Activated CD4-positive, alpha-beta memory T cell treated with anti-CD3 and anti-CD28 coated beads, Interleukin-2, amount 10 ng/mL, durations not matched to agents 7 days and 5 days (primary cell): ENCODE measurements around the gene PPP1R13L. TPM values are rescaled to one million over a fixed set of nuclear protein-coding genes. Genes with fewer than 3 reads are reported as not detected.

Experiments
- CTCF ChIA-PET: fragments of 350-600 bp; sonication (Branson Sonifier 250); formaldehyde crosslinking; loops from one replicate; lab custom pipeline; 2021; ENCODE audit warnings: antibody characterized with exemption, inconsistent platforms; lab: Charles Lee
- POLR2A ChIA-PET: fragments of 350-600 bp; sonication (Branson Sonifier 250); formaldehyde crosslinking; loops from one replicate; lab custom pipeline; 2021; ENCODE audit warnings: antibody characterized with exemption; lab: Charles Lee
- DNase-seq: peaks from one replicate; pipeline ENCODE4 v3.0.0-alpha.2; 2020
- H3K27ac Mint-ChIP-seq: one replicate; pipeline ENCODE4 v1.8.0; 2021; ENCODE audit warnings: mild to moderate bottlenecking, mixed read lengths
- H3K27me3 Mint-ChIP-seq: one replicate; pipeline ENCODE4 v1.8.0; 2021; ENCODE audit warnings: mixed read lengths
- H3K36me3 Mint-ChIP-seq: one replicate; pipeline ENCODE4 v1.8.0; 2021; ENCODE audit warnings: low read depth, mixed read lengths
- H3K4me1 Mint-ChIP-seq: one replicate; pipeline ENCODE4 v1.8.0; 2021; ENCODE audit warnings: mixed read lengths
- H3K4me3 Mint-ChIP-seq: one replicate; pipeline ENCODE4 v1.8.0; 2021; ENCODE audit warnings: mild to moderate bottlenecking, mixed read lengths
- H3K9me3 Mint-ChIP-seq: one replicate; pipeline ENCODE4 v1.8.0; 2021; ENCODE audit warnings: mixed read lengths
- total RNA-seq, 2 experiments: library from RNA; stranded (reverse); gene quantifications; one replicate each; pipeline ENCODE4 v1.2.3, GENCODE V29; 2021

PPP1R13L gene
- total RNA-seq, 2 experiments from 2014 or later, result 13.0 to 18.9 TPM

DNA sequence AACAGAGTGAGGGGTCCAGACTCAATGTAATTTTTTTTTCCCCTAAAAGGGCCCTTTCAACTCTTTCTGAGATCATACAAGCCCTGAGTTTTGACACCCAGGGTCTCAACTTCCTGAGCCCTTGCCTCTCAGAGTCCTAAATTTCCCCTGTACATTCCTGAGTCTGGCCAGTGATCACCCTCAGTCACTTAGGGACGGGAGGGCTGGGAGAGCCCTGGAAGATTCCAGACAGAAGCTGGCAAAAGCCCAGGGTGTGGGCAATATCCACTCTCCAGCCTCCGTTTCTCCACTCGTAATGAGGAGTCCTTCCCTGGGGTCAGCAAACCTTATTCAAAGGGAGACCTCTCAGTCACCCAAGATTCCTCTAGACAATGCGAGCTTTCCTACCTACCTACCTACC is 1.6 kb downstream of the PPP1R13L start:
- H3K9me3 Mint-ChIP-seq, result no peaks in the 10 kb centered on the region
- H3K27ac Mint-ChIP-seq, result no peak overlapping the region
- H3K4me1 Mint-ChIP-seq, result peaks cover 47% of the 10 kb centered on the region
- no peak for DNase-seq
- ChIA-PET CTCF (interaction anchor here (1.2 to 3.8 kb wide), 7 partner anchors 9 to 82 kb away, joined by 3 to 26 read pairs (median 10); partner anchors contain the start of gene ERCC2), POLR2A (interaction anchor here (1.2 to 2.4 kb wide), 3 partner anchors 32 to 239 kb away, joined by 4 to 9 read pairs (median 4); no protein-coding TSS in a partner anchor)
- no peak overlapping the region for H3K4me3 Mint-ChIP-seq
- H3K36me3 Mint-ChIP-seq, result no peaks in the 10 kb centered on the region
- H3K27me3 Mint-ChIP-seq, result peaks cover 30% of the 10 kb centered on the region

DNA sequence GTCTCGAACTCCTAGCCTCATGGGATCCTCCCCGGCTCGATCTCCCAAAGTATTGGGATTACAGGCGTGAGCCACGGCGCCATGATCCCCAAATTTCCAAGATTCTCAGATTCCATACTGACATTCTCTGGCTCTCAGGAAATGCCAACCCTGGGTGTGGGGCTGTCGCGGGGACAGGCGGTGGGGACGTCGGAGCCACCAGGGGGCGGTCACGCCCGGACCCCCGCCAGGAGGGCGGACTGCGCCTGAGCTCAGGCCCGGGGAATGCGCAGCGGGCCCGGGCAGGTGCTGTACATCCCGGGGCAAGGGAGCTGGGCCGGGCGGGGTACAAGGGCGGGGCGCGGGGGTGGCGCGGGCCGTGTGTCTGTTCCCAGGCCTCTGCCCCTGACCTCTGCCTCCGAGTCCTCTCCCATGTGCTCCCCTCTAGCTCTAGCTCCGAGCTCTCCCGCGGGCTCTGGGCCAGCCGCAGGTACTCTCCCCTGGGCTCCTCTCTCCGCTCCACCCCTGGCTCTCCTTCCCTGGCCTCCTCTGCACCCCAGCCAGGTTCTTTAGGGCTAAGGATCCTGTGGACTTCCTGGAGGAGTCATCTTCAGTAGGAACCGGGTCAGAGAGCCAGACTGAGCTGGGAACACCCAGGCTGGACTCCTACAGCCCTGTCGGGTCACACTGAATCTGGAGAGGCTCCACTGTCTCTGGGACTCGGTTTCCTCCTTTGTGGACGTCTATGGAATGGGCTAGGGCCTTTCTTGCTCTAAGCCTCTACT is 2.4 kb downstream of the PPP1R13L start:
- POLR2A ChIA-PET, result interaction anchor here (1.2 to 1.6 kb wide), 2 partner anchors 31 to 37 kb away, joined by 3 to 4 read pairs; no protein-coding TSS in a partner anchor
- Mint-ChIP-seq H3K4me3 (no peak overlapping the region), H3K9me3 (no peaks in the 10 kb centered on the region), H3K36me3 (no peaks in the 10 kb centered on the region), H3K27ac (no peak overlapping the region), H3K4me1 (peaks cover 43% of the 10 kb centered on the region), H3K27me3 (peaks cover 34% of the 10 kb centered on the region)
- CTCF ChIA-PET, result interaction anchor here (0.6 to 3.8 kb wide), 9 partner anchors 9 to 83 kb away, joined by 3 to 26 read pairs (median 6); no protein-coding TSS in a partner anchor
- peak; percentile 21 for DNase-seq

- CTCF ChIA-PET, result interaction anchor here (1.0 to 3.8 kb wide), 6 partner anchors 8 to 79 kb away, joined by 3 to 26 read pairs (median 4); no protein-coding TSS in a partner anchor
- H3K4me3 Mint-ChIP-seq, result no peak overlapping the region
- peaks cover 39% of the 10 kb centered on the region for H3K4me1 Mint-ChIP-seq
- H3K9me3 Mint-ChIP-seq, result no peaks in the 10 kb centered on the region
- H3K27me3 Mint-ChIP-seq, result peaks cover 38% of the 10 kb centered on the region
- DNase-seq, result no peak
- H3K36me3 Mint-ChIP-seq, result peaks cover 2% of the 10 kb centered on the region
- POLR2A ChIA-PET, result interaction anchor here (1.2 kb wide), 1 partner anchor 38 kb away, joined by 3 read pairs; no protein-coding TSS in a partner anchor
- H3K27ac Mint-ChIP-seq, result no peak overlapping the region
Measured at GRCh38 chr19:45401815-45402214, 3.1 kb downstream of the PPP1R13L start.

- CTCF ChIA-PET, result interaction anchor here (0.5 to 1.5 kb wide), 4 partner anchors 61 to 124 kb away, joined by 3 to 5 read pairs (median 4); no protein-coding TSS in a partner anchor
- Mint-ChIP-seq H3K27ac (no peak overlapping the region), H3K9me3 (no peaks in the 10 kb centered on the region), H3K4me1 (peaks cover 31% of the 10 kb centered on the region), H3K36me3 (peaks cover 3% of the 10 kb centered on the region), H3K27me3 (peaks cover 46% of the 10 kb centered on the region), H3K4me3 (no peak overlapping the region)
- DNase-seq, result no peak
- POLR2A ChIA-PET, result no interaction called here
Measured at GRCh38 chr19:45400192-45400591, 4.7 kb downstream of the PPP1R13L start.

GRCh38 chr19:45395821-45396617 is 8.8 kb downstream of the PPP1R13L start:
- H3K27ac Mint-ChIP-seq, result no peak overlapping the region
- H3K4me3 Mint-ChIP-seq, result no peak overlapping the region
- ChIA-PET CTCF (no interaction called here), POLR2A (no interaction called here)
- no peak for DNase-seq
- H3K4me1 Mint-ChIP-seq, result peaks cover 8% of the 10 kb centered on the region
- no peaks in the 10 kb centered on the region for H3K9me3 Mint-ChIP-seq
- H3K27me3 Mint-ChIP-seq, result peaks cover 22% of the 10 kb centered on the region
- peaks cover 3% of the 10 kb centered on the region for H3K36me3 Mint-ChIP-seq

DNA sequence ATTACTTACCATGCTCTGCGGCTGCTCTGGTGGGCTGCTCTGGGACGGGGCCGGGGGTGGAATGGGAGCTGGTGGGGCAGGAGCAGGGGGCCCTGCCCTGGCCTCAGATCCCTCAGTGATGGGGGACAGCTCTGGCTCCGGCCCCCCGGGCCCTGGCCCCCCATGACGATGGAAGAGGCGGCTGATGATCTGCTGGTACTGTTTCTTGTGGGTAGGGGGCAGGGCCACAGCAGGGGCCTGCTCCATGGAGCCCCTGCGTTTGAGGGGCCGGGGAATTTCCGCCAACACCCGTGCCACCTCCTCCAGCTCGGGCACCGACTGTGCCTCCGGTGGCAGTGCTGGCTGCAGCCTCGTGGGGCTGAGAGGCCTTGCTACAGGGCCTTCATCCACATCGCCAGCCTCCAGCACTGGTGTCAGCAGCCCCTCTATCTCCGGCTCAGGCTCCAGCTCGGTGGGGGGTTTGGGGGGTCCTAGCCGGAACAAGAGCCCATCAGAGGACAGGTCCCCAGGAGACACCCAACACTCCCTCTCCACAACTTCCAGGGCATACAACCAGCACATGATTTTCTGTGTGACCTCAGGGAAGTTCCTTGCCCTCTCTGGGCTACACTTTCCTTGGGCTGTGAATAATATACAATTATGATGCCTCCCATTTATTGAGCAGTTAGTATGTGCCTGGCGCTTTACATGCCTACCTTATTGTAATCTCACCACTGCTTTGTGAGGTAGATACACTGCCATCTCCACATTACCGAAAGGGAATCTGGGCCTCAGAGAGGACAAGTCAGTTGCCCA is 12.8 kb downstream of the PPP1R13L start:
- ChIA-PET CTCF (interaction anchor here (3.5 kb wide), 1 partner anchor 11 kb away, joined by 13 read pairs; the partner anchor contains the start of gene PPP1R13L), POLR2A (no interaction called here)
- Mint-ChIP-seq H3K4me3 (no peak overlapping the region), H3K36me3 (peaks cover 3% of the 10 kb centered on the region), H3K27ac (no peak overlapping the region), H3K9me3 (no peaks in the 10 kb centered on the region), H3K27me3 (peaks cover 16% of the 10 kb centered on the region), H3K4me1 (no peaks in the 10 kb centered on the region)
- no peak for DNase-seq

- no peak for DNase-seq
- Mint-ChIP-seq H3K4me1 (no peaks in the 10 kb centered on the region), H3K9me3 (no peaks in the 10 kb centered on the region), H3K4me3 (no peak overlapping the region), H3K36me3 (no peaks in the 10 kb centered on the region), H3K27ac (no peak overlapping the region), H3K27me3 (peaks cover 15% of the 10 kb centered on the region)
- CTCF ChIA-PET, result no interaction called here
- POLR2A ChIA-PET, result no interaction called here
Measured at GRCh38 chr19:45391346-45391745, 13.5 kb downstream of the PPP1R13L start.

DNA sequence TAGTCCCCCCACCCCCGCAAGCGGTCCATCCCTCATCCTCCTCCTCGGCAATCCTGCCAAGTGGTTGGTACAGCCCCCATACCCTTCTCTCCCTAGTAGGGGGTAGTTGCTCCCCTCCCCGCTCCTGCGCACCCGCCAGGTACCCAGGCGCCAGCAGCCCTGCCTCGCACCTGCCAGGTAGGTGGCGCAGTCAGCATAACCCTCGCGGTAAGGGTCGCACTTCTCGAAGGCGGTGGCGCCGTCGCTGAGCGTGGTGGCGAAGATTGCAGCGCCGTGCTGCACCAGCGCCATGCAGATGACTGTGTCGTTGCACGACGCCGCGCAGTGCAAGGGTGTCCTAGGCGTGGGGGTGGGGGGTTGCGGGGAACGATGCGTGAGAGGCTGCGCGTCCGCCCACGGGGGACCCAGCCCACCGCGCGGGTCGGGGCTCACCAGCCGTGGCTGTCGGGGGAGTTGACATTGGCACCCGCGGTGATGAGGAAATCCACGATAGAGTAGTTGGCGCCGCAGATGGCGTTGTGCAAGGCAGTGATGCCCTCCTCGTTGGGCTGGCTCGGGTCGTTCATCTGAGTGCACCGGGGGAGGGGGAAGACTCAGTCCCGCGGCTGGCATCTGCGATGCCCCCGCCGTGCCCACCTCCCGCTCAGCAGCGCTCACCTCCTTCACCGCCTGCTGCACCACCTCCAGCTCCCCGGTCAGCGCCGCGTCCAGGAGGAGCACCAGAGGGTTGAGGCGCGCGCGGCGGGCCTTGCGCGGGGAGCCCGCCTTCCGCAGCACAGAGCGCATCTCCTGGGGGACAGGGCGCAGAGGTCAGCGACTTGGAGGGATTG is 19.3 kb downstream of the PPP1R13L start:
- H3K27me3 Mint-ChIP-seq, result peaks cover 25% of the 10 kb centered on the region
- H3K4me1 Mint-ChIP-seq, result no peaks in the 10 kb centered on the region
- H3K9me3 Mint-ChIP-seq, result no peaks in the 10 kb centered on the region
- ChIA-PET POLR2A (no interaction called here), CTCF (interaction anchor here (1.2 kb wide), 1 partner anchor 17 kb away, joined by 3 read pairs; no protein-coding TSS in a partner anchor)
- no peak overlapping the region for H3K27ac Mint-ChIP-seq
- H3K4me3 Mint-ChIP-seq, result no peak overlapping the region
- no peaks in the 10 kb centered on the region for H3K36me3 Mint-ChIP-seq
- DNase-seq, result no peak

DNA sequence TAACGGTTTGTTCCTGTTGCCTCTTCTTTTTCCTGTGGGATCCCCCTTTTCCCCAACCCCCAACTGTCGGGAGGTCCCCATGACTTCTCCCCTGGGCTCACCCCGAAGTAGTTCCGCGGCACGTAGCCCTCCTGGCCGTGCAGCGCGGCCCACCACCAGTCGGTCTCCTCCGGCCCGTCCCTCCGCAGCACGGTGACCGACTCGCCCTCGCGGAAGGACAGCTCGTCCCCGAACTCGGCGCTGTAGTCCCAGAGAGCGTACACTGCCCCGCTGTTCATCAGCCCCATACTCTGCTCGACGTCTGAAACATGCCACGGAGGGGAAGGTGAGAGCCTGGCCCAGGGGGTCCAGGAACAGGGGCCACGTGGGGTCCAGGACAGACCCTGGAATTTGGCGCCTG is 22.4 kb downstream of the PPP1R13L start:
- H3K36me3 Mint-ChIP-seq, result no peaks in the 10 kb centered on the region
- no peak for DNase-seq
- H3K4me3 Mint-ChIP-seq, result no peak overlapping the region
- ChIA-PET POLR2A (no interaction called here), CTCF (no interaction called here)
- H3K4me1 Mint-ChIP-seq, result no peaks in the 10 kb centered on the region
- no peak overlapping the region for H3K27ac Mint-ChIP-seq
- H3K9me3 Mint-ChIP-seq, result no peaks in the 10 kb centered on the region
- peaks cover 21% of the 10 kb centered on the region for H3K27me3 Mint-ChIP-seq

GRCh38 chr19:45380107-45380506 is 24.8 kb downstream of the PPP1R13L start:
- no peaks in the 10 kb centered on the region for H3K36me3 Mint-ChIP-seq
- peaks cover 4% of the 10 kb centered on the region for H3K4me1 Mint-ChIP-seq
- no peaks in the 10 kb centered on the region for H3K9me3 Mint-ChIP-seq
- CTCF ChIA-PET, result interaction anchor here (1.7 kb wide), 1 partner anchor 337 kb away, joined by 5 read pairs; no protein-coding TSS in a partner anchor
- POLR2A ChIA-PET, result no interaction called here
- no peak overlapping the region for H3K4me3 Mint-ChIP-seq
- peaks cover 4% of the 10 kb centered on the region for H3K27me3 Mint-ChIP-seq
- H3K27ac Mint-ChIP-seq, result no peak overlapping the region
- DNase-seq, result no peak

DNA sequence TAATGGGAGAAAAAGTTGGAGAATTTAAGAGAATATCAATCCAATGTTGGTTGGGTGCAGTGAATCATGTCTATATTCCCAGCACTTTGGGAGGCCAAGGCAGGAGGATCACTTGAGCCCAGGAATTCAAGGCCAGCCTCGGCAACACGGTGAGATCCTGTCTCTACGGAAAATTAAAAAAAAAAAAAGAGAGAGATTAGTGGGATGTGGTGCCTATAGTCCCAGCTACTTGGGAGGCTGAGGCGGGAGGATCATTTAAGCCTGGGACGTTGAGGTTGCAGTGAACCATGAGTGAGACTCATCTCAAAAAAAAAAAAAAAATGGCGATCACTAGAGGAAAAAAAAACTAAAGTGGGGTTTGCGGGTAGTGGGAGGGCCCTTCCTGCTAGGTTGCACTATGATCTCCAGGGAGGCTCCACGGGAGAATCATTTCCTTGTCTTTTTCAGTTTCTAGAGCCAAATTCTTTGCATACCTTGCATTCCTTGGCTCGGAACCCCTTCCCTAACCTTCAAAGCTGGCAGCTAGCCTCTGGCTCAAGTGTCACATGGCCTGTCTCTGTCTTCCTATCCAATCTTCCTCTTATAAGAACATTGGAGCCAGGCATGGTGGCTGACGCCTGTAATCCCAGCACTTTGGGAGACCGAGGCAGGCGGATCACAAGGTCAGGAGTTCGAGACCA is 28.7 kb downstream of the PPP1R13L start:
- Mint-ChIP-seq H3K4me1 (peaks cover 5% of the 10 kb centered on the region), H3K27me3 (no peaks in the 10 kb centered on the region), H3K9me3 (no peaks in the 10 kb centered on the region), H3K4me3 (no peak overlapping the region), H3K27ac (no peak overlapping the region), H3K36me3 (no peaks in the 10 kb centered on the region)
- DNase-seq, result no peak
- CTCF ChIA-PET, result interaction anchor here (0.7 kb wide), 1 partner anchor 47 kb away, joined by 3 read pairs; no protein-coding TSS in a partner anchor
- POLR2A ChIA-PET, result interaction anchor here (0.6 kb wide), 1 partner anchor 222 kb away, joined by 4 read pairs; no protein-coding TSS in a partner anchor
